ENCODE data around the gene MAFG. TPM values are rescaled to one million over a fixed set of nuclear protein-coding genes. Genes with fewer than 3 reads are reported as not detected.
A peak's percentile ranks its signal among the peaks of the same experiment; 100 is the strongest.

Gene MAFG
- total and polyA plus RNA-seq, 2 of the 13 experiments (the other 11 are each of a cell fraction or from before 2014, with no cell fraction given), result 14.5 to 20.0 TPM

DNA sequence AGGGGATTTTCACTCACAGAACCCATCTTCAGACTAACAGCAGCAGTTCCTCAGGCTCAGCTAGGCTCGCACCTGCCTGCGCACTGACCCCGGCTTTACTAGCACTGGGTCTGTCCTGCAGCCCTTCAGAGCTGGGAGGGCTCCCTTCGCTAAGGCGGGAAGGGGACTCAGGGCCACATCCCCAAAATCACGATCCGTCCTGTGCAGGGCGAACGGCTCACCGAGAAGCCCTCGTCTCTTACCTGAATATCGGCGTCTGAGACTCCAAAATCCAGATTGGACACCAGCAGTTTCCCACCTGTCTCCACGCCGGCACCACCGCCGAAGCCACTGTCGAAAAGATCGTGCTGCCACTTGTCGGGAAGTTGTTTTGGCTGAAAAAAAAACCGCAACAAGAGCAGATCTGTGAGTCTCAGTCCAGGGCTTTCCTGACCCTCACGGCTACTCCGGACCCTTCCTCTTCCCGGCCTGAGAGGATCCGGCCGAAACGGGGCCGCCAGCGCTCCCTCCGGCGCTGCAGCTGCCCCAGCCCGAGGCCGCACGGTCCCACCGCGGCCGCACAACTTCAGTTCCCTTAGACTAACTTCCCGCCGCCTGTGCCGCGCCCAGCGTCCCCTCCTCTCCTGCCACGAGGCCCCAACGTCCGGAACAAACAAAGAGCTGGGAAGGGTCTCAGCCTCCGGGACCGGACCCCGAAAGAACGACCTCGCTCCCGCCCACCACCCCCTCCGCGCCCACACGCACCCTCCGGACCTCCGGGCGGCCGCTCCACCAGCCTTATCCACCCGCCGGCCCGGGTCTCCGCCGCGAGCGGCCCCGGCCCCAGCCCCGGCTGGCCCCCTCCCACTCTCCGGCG is 36.9 kb downstream of the MAFG start (continued):
- TF ChIP-seq ZNF678 (CRISPR knock-in tag; IDR thresholded peaks at IDR 0.05) (no peak), ZNF550 (CRISPR knock-in tag; IDR thresholded peaks at IDR 0.05; ENCODE audit: borderline replicate concordance) (no peak), WIZ (CRISPR knock-in tag; IDR thresholded peaks at IDR 0.05) (no peak), ZNF274 (CRISPR knock-in tag; IDR thresholded peaks at IDR 0.05) (no peak), ZNF225 (CRISPR knock-in tag; IDR thresholded peaks at IDR 0.05) (peak; percentile 27; the same call in 1 of the 2 replicates), TBP (CRISPR knock-in tag; IDR thresholded peaks at IDR 0.05) (no peak), ERF (CRISPR knock-in tag; IDR thresholded peaks at IDR 0.05) (no peak), ZNF547 (CRISPR knock-in tag; IDR thresholded peaks at IDR 0.05) (peak; percentile 50; the same call in 1 of the 2 replicates), SOX6 (IDR thresholded peaks at IDR 0.05) (no peak), SOX6 (CRISPR knock-in tag; IDR thresholded peaks at IDR 0.05) (0 out of 2 replicates have a peak, but pooled peaks have one; percentile 12), POLR2AphosphoS5 (IDR thresholded peaks at IDR 0.05; ENCODE audit: low read depth, low read length) (no peak), ATM (IDR thresholded peaks at IDR 0.05; ENCODE audit: borderline replicate concordance) (no peak), CEBPB (IDR thresholded peaks at IDR 0.05; ENCODE audit: borderline replicate concordance, low read depth, low read length) (no peak), RFX5 (IDR thresholded peaks at IDR 0.05; ENCODE audit: low read depth, low read length) (no peak), SAP130 (CRISPR knock-in tag; IDR thresholded peaks at IDR 0.05; ENCODE audit: low read depth) (peak; percentile 33; the same call in 1 of the 2 replicates), PCBP2 (optimal IDR thresholded peaks at IDR 0.05; ENCODE audit: low read depth, low read length, poor library complexity, severe bottlenecking) (no peak), RARG (CRISPR knock-in tag; IDR thresholded peaks at IDR 0.05; ENCODE audit: low read depth) (no peak)
- TF ChIP-seq, protein P1, sequence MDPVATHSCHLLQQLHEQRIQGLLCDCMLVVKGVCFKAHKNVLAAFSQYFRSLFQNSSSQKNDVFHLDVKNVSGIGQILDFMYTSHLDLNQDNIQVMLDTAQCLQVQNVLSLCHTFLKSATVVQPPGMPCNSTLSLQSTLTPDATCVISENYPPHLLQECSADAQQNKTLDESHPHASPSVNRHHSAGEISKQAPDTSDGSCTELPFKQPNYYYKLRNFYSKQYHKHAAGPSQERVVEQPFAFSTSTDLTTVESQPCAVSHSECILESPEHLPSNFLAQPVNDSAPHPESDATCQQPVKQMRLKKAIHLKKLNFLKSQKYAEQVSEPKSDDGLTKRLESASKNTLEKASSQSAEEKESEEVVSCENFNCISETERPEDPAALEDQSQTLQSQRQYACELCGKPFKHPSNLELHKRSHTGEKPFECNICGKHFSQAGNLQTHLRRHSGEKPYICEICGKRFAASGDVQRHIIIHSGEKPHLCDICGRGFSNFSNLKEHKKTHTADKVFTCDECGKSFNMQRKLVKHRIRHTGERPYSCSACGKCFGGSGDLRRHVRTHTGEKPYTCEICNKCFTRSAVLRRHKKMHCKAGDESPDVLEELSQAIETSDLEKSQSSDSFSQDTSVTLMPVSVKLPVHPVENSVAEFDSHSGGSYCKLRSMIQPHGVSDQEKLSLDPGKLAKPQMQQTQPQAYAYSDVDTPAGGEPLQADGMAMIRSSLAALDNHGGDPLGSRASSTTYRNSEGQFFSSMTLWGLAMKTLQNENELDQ (CRISPR knock-in tag; IDR thresholded peaks at IDR 0.05; ENCODE audit: borderline replicate concordance), result no peak
- TF ChIP-seq, protein P2, sequence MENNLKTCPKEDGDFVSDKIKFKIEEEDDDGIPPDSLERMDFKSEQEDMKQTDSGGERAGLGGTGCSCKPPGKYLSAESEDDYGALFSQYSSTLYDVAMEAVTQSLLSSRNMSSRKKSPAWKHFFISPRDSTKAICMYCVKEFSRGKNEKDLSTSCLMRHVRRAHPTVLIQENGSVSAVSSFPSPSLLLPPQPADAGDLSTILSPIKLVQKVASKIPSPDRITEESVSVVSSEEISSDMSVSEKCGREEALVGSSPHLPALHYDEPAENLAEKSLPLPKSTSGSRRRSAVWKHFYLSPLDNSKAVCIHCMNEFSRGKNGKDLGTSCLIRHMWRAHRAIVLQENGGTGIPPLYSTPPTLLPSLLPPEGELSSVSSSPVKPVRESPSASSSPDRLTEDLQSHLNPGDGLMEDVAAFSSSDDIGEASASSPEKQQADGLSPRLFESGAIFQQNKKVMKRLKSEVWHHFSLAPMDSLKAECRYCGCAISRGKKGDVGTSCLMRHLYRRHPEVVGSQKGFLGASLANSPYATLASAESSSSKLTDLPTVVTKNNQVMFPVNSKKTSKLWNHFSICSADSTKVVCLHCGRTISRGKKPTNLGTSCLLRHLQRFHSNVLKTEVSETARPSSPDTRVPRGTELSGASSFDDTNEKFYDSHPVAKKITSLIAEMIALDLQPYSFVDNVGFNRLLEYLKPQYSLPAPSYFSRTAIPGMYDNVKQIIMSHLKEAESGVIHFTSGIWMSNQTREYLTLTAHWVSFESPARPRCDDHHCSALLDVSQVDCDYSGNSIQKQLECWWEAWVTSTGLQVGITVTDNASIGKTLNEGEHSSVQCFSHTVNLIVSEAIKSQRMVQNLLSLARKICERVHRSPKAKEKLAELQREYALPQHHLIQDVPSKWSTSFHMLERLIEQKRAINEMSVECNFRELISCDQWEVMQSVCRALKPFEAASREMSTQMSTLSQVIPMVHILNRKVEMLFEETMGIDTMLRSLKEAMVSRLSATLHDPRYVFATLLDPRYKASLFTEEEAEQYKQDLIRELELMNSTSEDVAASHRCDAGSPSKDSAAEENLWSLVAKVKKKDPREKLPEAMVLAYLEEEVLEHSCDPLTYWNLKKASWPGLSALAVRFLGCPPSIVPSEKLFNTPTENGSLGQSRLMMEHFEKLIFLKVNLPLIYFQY (CRISPR knock-in tag; IDR thresholded peaks at IDR 0.05; ENCODE audit: borderline replicate concordance), result no peak
- TF ChIP-seq, protein P3, sequence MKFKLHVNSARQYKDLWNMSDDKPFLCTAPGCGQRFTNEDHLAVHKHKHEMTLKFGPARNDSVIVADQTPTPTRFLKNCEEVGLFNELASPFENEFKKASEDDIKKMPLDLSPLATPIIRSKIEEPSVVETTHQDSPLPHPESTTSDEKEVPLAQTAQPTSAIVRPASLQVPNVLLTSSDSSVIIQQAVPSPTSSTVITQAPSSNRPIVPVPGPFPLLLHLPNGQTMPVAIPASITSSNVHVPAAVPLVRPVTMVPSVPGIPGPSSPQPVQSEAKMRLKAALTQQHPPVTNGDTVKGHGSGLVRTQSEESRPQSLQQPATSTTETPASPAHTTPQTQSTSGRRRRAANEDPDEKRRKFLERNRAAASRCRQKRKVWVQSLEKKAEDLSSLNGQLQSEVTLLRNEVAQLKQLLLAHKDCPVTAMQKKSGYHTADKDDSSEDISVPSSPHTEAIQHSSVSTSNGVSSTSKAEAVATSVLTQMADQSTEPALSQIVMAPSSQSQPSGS (CRISPR knock-in tag; IDR thresholded peaks at IDR 0.05), result 0 out of 2 replicates have a peak, but pooled peaks have one; percentile 15
- TF ChIP-seq, protein P4, sequence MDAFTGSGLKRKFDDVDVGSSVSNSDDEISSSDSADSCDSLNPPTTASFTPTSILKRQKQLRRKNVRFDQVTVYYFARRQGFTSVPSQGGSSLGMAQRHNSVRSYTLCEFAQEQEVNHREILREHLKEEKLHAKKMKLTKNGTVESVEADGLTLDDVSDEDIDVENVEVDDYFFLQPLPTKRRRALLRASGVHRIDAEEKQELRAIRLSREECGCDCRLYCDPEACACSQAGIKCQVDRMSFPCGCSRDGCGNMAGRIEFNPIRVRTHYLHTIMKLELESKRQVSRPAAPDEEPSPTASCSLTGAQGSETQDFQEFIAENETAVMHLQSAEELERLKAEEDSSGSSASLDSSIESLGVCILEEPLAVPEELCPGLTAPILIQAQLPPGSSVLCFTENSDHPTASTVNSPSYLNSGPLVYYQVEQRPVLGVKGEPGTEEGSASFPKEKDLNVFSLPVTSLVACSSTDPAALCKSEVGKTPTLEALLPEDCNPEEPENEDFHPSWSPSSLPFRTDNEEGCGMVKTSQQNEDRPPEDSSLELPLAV (CRISPR knock-in tag; conservative IDR thresholded peaks at IDR 0.05; ENCODE audit: low read depth), result no peak

Data from HepG2 (cell line).